Mesothelial cell of epicardium (in vitro differentiated cells): ENCODE data around the gene OTOG. TPM values are rescaled to one million over a fixed set of nuclear protein-coding genes. Genes with fewer than 3 reads are reported as not detected.

Experiments used
- DNase-seq, 2 experiments: peaks; one replicate each; pipeline ENCODE4 v3.0.0; 2021; ENCODE audit warnings: low spot score in 2 of 2; ENCODE audit not compliant: unreplicated experiment in 2 of 2
- H3K27ac Mint-ChIP-seq: 2 replicates; pipeline ENCODE4 v1.8.0; 2021; ENCODE audit warnings: mixed read lengths
- H3K27me3 Mint-ChIP-seq: 2 replicates; pipeline ENCODE4 v1.8.0; 2021; ENCODE audit warnings: low read depth, mixed read lengths
- H3K36me3 Mint-ChIP-seq: 2 replicates; pipeline ENCODE4 v1.8.0; 2021; ENCODE audit warnings: mixed read lengths
- H3K4me1 Mint-ChIP-seq: 2 replicates; pipeline ENCODE4 v1.8.0; 2021; ENCODE audit warnings: mixed read lengths
- H3K4me3 Mint-ChIP-seq: 2 replicates; pipeline ENCODE4 v1.8.0; 2021; ENCODE audit warnings: mild to moderate bottlenecking, moderate library complexity, mixed read lengths
- H3K9me3 Mint-ChIP-seq: 2 replicates; pipeline ENCODE4 v1.8.0; 2021; ENCODE audit warnings: mixed read lengths
- total RNA-seq: library from RNA; stranded (reverse); gene quantifications from 3 replicates; pipeline ENCODE4 v1.2.1, GENCODE V29; 2021
- TF ChIP-seq, protein P1 (sequence below): fragments of 200-600 bp; sonication (generic); IDR thresholded peaks from one replicate; pipeline ENCODE4 v1.5.0; 2021; ENCODE audit warnings: antibody characterized with exemption; ENCODE audit not compliant: unreplicated experiment

OTOG gene
- total RNA-seq, 1 donor from 2014 or later, result 1.8 TPM

DNA sequence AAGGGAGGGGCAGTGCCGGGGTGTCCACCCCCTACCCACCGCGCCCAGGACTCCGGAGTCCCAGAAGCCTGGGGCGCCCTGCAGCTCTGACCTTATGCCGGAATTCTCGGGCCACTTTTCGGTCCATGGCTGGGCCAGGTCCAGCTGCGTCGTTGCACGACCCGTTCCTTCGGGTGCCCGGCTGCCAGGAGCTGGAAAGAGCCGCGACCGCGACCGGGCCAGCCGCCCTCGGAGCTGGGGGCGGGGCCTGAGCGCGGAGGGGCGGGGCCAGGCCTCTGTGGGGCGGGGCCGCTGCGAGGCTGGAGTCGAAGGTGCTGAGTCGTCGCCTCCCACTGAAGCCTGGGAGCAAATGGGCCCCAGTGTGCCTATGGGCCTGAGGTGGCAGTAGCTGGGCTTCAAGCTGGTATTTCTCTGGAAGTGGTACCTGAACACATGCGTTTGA lies 2.9 kb upstream of the OTOG start, which contains the start of gene USH1C:
Gene USH1C (minus strand): TSS at position 236 of the 442 bp plus-strand sequence. CDS start 109 bp downstream, at position 127.
- peaks cover 15% of the 10 kb centered on the region for H3K4me1 Mint-ChIP-seq
- H3K27ac Mint-ChIP-seq, result no peak within 1 kb of the TSS
- peak within 1 kb of the TSS; percentile 3 for H3K4me3 Mint-ChIP-seq
- DNase-seq, result no peak
- no peaks in the 10 kb centered on the region for H3K9me3 Mint-ChIP-seq
- TF ChIP-seq, protein P1, sequence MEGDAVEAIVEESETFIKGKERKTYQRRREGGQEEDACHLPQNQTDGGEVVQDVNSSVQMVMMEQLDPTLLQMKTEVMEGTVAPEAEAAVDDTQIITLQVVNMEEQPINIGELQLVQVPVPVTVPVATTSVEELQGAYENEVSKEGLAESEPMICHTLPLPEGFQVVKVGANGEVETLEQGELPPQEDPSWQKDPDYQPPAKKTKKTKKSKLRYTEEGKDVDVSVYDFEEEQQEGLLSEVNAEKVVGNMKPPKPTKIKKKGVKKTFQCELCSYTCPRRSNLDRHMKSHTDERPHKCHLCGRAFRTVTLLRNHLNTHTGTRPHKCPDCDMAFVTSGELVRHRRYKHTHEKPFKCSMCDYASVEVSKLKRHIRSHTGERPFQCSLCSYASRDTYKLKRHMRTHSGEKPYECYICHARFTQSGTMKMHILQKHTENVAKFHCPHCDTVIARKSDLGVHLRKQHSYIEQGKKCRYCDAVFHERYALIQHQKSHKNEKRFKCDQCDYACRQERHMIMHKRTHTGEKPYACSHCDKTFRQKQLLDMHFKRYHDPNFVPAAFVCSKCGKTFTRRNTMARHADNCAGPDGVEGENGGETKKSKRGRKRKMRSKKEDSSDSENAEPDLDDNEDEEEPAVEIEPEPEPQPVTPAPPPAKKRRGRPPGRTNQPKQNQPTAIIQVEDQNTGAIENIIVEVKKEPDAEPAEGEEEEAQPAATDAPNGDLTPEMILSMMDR, result no peak
- peaks cover 69% of the 10 kb centered on the region for H3K27me3 Mint-ChIP-seq
- H3K36me3 Mint-ChIP-seq, result no peaks in the 10 kb centered on the region

DNA sequence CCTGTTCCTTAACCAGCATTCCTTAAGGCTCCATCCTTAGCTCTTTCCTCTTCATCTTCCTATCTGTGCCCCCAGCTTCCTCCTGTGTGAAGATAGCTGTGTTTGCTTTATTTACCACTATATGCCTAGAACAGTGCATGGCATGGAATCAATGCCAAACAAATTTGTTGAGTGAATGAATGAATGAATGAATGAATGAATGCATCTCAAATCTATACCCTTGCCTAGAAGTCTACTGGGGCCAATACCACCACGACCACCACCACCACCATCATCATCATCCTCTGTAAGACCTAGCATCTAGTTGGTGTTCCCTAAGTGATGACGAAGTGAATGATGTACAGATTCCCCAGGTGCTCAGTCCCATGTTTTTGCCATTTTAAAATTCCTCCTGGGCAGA lies 819 bp upstream of the OTOG start:
- peaks cover 15% of the 10 kb centered on the region for H3K4me1 Mint-ChIP-seq
- TF ChIP-seq, protein P1, result no peak
- H3K4me3 Mint-ChIP-seq, result no peak overlapping the region
- H3K36me3 Mint-ChIP-seq, result no peaks in the 10 kb centered on the region
- peaks cover 68% of the 10 kb centered on the region for H3K27me3 Mint-ChIP-seq
- no peaks in the 10 kb centered on the region for H3K9me3 Mint-ChIP-seq
- no peak for DNase-seq
- no peak overlapping the region for H3K27ac Mint-ChIP-seq

DNA sequence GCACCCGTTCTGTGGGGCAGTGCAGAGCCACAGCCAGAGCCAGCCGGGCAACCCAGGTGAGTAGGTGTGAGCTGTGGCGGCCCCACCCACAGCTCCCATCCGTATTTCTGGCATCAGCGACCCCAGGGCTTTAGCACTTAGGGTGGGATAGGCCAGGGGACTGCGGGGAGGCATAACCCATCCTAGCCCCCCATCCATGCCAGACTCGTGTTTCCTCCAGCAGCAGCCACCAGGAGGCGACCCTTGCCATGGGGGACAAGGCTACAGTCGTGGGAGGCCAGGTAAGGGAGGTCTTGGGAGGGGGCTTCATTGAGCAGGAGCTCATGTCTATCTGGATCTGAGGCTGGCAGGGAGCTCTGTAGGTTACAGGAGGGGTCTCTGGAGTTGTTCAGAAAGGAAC lies 873 bp downstream of the OTOG start:
- TF ChIP-seq, protein P1, result no peak
- Mint-ChIP-seq H3K27ac (no peak overlapping the region), H3K4me3 (no peak overlapping the region), H3K27me3 (peaks cover 60% of the 10 kb centered on the region), H3K36me3 (no peaks in the 10 kb centered on the region), H3K4me1 (peaks cover 15% of the 10 kb centered on the region), H3K9me3 (no peaks in the 10 kb centered on the region)
- DNase-seq, result no peak

DNA sequence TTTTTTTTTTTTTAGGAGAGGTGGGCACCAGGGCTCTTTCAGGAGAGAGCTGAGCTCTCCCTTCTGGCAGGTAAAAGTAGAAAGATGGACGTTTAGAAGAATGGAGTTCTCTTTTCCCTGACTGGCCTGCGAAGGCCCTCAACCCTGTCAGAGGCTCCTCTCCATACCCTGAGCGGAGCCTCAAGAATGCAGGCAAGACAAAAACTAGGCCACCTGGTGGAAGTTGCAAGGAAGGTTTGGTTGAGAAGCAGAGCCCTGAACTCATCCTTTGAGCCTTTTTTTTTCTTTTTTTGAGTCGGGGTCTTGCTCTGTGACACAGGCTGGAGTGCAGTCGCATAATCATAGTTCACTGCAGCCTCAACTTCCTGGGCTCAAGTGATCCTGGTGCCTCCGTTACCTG lies 1.4 kb downstream of the OTOG start:
- Mint-ChIP-seq H3K9me3 (no peaks in the 10 kb centered on the region), H3K36me3 (no peaks in the 10 kb centered on the region), H3K27me3 (peaks cover 59% of the 10 kb centered on the region), H3K4me3 (no peak overlapping the region), H3K4me1 (peaks cover 15% of the 10 kb centered on the region), H3K27ac (no peak overlapping the region)
- DNase-seq, result no peak
- TF ChIP-seq, protein P1, result peak; percentile 14

DNA sequence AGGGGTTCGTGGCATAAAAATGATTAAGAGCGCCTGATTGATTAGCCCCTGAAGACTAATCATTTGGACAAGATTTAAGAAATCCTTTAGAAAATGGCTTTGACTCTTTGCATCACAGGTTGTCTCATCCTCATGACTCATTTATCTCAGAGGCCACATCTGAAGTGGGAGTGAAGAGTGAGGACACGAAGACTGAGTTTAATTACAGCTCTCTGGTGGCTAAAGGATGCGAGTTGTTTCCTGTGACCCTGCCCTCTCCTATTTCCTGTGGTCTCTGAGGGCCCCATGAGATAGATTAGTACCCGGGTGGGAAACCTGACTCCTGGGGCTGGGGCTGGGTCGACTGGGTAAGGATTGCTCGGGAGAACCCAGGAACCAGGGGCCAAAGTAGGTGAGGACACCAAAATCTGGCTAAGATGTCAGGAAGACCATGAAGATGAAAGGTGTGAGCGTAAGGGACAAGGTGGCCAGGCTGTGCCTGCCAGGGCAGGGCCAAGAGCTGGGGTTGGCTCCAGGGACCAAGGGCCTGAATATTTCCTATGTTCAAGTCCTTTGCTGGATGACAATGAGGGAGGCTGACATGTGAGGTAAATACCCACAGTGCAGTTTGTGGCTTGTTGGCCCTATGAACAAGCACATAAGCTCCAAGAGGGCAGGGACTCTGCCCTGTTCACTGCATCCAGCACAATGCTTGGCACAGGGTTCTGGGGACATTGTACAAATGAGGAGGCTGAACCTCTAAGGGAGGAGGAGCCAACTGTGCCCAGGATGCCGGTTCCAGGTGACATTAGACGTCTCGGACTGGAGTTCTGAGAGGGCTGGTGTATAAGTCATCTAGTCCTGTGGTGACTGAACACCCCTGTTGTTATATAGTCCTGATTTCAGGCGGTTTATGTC lies 3.6 kb downstream of the OTOG start:
- peaks cover 51% of the 10 kb centered on the region for H3K27me3 Mint-ChIP-seq
- H3K9me3 Mint-ChIP-seq, result no peaks in the 10 kb centered on the region
- no peak overlapping the region for H3K4me3 Mint-ChIP-seq
- H3K27ac Mint-ChIP-seq, result no peak overlapping the region
- no peak for DNase-seq
- peaks cover 11% of the 10 kb centered on the region for H3K4me1 Mint-ChIP-seq
- TF ChIP-seq, protein P1, result no peak
- H3K36me3 Mint-ChIP-seq, result no peaks in the 10 kb centered on the region
